ENCODE results near the gene REEP6.
"Not testable (repeated sequence)": the region's sequence is repeated elsewhere in the genome, so short reads cannot be mapped to it uniquely, and the experiment has no call there.

The REEP6 gene

GRCh38 chr19:1473085-1473851 lies 17.7 kb upstream of the REEP6 start:
- no peak for DNase-seq

- DNase-seq, result no peak
Observed at GRCh38 chr19:1474011-1474764, 16.8 kb upstream of the REEP6 start.

GRCh38 chr19:1474765-1475351 lies 16.1 kb upstream of the REEP6 start:
- no peak for DNase-seq

GRCh38 chr19:1475751-1476437 lies 15.1 kb upstream of the REEP6 start:
- no peak for DNase-seq

- DNase-seq, result not testable (repeated sequence)
Observed at GRCh38 chr19:1477056-1477455, 13.9 kb upstream of the REEP6 start.

- DNase-seq, result peak; percentile 67
Observed at GRCh38 chr19:1478934-1479707, 11.9 kb upstream of the REEP6 start, which contains the start of gene C19orf25. Gene C19orf25, minus strand, starts transcription at chr19:1479215. Its CDS starts 312 bp downstream, at chr19:1478903.

- DNase-seq, result no peak
Observed at GRCh38 chr19:1481224-1481892, 9.6 kb upstream of the REEP6 start.

GRCh38 chr19:1481893-1482360 lies 9.1 kb upstream of the REEP6 start:
- DNase-seq, result no peak

GRCh38 chr19:1482361-1483130 lies 8.4 kb upstream of the REEP6 start:
- no peak for DNase-seq

- no peak for DNase-seq
Observed at GRCh38 chr19:1483131-1483978, 7.6 kb upstream of the REEP6 start.

GRCh38 chr19:1483979-1484428 lies 7.0 kb upstream of the REEP6 start:
- DNase-seq, result no peak

- no peak for DNase-seq
Observed at GRCh38 chr19:1486720-1487575, 4.0 kb upstream of the REEP6 start.

- DNase-seq, result no peak
Observed at GRCh38 chr19:1487576-1488281, 3.3 kb upstream of the REEP6 start.

GRCh38 chr19:1488282-1488601 lies 2.7 kb upstream of the REEP6 start:
- DNase-seq, result no peak

- no peak for DNase-seq
Observed at GRCh38 chr19:1489463-1490310, 1.3 kb upstream of the REEP6 start.

- peak; percentile 92 for DNase-seq
Observed at GRCh38 chr19:1490311-1491113, 469 bp upstream of the REEP6 start, which contains the start of gene PCSK4. Gene PCSK4, minus strand, starts transcription at chr19:1490350. Its CDS starts 4 bp downstream, at chr19:1490346.
